ENCODE data around the gene RICTOR.
A peak's percentile ranks its signal among the peaks of the same experiment; 100 is the strongest.

The RICTOR gene

DNA sequence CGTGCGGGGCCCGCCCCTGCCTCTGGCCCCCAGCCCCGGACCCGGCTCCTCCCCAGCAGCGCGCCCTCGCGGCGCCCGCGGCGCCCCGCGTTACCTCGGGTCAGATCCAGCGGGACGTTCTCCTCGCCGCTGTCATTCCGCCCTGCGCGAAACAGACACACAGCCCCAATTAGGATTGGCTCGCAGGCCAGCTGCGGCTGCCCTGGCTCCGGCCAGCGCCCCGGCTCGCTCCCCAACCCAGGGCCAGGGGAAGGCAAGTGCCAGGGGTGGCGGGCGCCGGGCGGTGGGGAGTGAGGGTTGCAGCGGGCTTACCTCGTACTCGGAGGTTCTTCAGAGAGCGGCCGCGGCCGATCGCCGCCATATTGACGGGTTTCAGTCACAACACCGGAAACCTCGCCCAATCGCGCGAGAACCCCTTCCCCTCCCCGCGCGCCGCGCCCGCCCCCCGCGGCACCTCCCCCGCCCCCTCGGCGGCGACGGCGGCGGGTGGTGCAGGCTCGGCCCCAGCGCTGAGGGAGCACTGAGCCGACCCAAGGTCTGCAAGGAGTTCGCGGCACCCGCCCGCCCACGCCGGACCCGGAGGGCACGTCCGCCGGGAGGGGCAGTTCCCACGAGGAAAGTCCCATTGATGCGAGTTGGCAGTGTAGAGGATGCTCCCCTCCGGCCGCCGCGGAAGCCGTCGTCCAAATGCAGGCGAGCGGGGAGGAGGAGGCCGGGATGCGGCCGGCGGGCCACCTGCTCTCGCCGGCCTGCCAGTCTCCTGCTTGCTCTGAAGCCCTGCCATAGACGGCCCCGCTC lies at the start of gene RICTOR:
Gene RICTOR, minus strand, starts transcription at position 383 of the 798 bp plus-strand sequence. Its CDS starts 22 bp downstream, at position 361.
- in situ Hi-C loops (cut with MboI; ENCODE audit: low pct_unique_long_range_greater_than_20kb, low sequenced_read_pairs), result no loop called here
- DNase-seq, result peak; percentile 86

GRCh38 chr5:39121922-39122321 lies 47.7 kb upstream of the RICTOR start:
- DNase-seq, result no peak
- in situ Hi-C loops (cut with MboI; ENCODE audit: low pct_unique_long_range_greater_than_20kb, low sequenced_read_pairs), result no loop called here

- in situ Hi-C loops (cut with MboI; ENCODE audit: low pct_unique_long_range_greater_than_20kb, low sequenced_read_pairs), result no loop called here
- no peak for DNase-seq
Observed at GRCh38 chr5:39121315-39121714, 47.1 kb upstream of the RICTOR start.

- in situ Hi-C loops (cut with MboI; ENCODE audit: low pct_unique_long_range_greater_than_20kb, low sequenced_read_pairs), result no loop called here
- DNase-seq, result no peak
Observed at GRCh38 chr5:39120052-39120420, 45.8 kb upstream of the RICTOR start.

GRCh38 chr5:39119404-39120051 lies 45.3 kb upstream of the RICTOR start:
- DNase-seq, result no peak
- in situ Hi-C loops (cut with MboI; ENCODE audit: low pct_unique_long_range_greater_than_20kb, low sequenced_read_pairs), result no loop called here

GRCh38 chr5:39118638-39119037 lies 44.4 kb upstream of the RICTOR start:
- in situ Hi-C loops (cut with MboI; ENCODE audit: low pct_unique_long_range_greater_than_20kb, low sequenced_read_pairs), result no loop called here
- no peak for DNase-seq

DNA sequence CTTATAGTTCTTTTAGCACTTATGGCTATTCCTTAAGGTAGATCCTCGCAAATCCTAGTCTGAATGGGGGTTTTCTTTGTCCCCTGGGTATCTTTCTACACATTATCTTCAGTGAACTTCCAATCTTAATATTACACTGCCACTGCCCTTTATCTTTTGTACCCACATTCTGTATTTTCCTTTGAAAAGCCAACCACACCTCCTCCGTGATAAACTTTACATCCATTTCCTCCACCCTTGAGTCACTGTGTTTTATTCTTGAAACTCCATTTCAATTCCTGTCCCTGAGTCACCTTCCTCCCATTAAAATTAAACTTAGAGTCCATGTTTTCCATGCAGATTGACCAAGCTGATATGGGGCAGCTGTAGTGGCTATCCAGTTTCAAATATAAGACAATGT lies 43.2 kb upstream of the RICTOR start:
- in situ Hi-C loops (cut with MboI; ENCODE audit: low pct_unique_long_range_greater_than_20kb, low sequenced_read_pairs), result no loop called here

DNA sequence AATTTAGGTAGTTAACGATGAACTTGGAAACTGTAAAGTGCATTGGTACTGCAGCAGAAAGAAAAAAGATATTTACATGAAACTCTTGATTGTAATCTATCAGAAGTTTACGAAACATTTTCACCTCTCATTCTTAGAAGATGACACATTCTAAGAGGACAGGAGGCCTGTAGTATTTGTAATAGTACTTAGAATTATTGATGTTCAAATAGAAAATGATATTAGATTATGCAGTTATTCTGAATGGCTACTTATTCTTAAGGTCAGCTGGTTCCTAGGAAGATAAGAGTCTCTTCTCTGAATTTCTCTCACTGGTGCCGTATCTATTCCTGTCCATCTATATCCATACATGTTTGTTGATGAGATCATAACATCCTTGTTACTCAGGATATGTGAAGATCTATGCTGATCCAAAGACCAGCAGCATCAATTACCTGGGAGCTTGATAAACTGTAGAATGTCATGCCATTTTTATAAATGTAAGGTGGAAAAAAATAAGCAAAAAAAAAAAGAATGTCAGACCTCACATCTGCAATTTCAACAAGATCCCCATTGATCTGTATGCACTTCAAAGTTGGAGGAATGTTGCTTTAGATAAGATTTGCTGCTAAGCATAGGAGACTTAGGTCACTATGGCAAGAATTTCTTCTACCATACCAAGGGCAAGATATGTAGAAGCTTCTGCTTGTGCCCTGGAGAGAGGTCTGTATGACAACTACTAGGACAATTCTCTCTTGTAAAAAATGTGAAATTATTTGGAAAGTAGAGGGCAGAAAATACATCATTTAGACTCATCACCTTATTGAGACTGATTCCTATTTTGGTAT lies 42.4 kb upstream of the RICTOR start:
- no peak for DNase-seq
- in situ Hi-C loops (cut with MboI; ENCODE audit: low pct_unique_long_range_greater_than_20kb, low sequenced_read_pairs), result no loop called here

More for the DNA sequence above, 43.2 kb upstream of the RICTOR start:
- DNase-seq, result no peak

DNA sequence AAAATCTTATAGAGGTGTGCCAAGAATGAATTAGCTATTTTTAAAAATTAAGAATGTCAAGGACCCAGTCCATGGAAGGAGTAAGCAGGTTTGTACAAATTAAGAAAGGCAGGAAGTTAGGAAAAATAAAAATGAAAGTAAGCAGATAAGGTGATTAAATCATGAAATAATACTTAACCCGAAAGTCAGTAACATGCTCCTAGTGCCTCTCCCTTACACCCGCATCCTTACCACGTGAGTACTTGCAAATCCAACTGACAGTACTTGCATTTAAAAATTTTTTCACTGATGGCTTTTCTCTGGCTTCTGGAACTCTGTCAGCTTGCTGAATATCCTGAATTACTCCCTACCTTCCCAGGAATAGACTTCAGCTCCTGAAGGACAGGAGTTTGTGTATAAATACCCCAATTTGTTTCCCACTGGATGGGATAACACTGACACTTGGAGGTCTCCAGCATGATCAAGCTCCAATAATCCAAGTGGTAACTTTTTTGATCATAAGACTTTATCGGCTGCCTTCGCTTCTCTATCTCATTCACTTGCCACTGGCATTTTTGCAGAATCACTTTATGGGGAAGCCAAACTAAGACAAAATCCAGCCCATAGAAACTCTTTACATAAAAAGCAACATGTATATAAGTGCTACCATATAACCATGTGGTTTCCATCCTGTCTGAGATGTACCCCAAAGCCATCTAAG lies 41.6 kb upstream of the RICTOR start:
- in situ Hi-C loops (cut with MboI; ENCODE audit: low pct_unique_long_range_greater_than_20kb, low sequenced_read_pairs), result no loop called here
- no peak for DNase-seq

DNA sequence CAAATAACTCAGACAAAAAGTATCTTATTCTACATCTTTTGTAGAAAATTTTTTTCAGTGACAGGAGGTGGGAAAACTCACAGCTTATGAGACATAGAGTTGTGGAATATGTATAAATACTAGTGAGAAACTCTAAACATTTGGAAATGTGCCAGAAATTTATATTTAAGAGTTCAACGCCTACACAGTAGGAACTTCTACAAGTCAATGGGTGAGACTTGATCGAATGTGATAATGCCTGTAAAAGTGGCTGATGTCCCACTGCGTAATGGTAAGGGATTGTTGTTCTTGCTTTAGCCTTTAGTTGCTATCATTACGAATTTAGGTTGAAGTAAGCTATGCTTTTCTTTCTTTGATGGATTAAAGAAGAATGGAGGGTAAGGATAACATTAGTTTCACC lies 40.0 kb upstream of the RICTOR start:
- in situ Hi-C loops (cut with MboI; ENCODE audit: low pct_unique_long_range_greater_than_20kb, low sequenced_read_pairs), result no loop called here
- DNase-seq, result no peak

DNA sequence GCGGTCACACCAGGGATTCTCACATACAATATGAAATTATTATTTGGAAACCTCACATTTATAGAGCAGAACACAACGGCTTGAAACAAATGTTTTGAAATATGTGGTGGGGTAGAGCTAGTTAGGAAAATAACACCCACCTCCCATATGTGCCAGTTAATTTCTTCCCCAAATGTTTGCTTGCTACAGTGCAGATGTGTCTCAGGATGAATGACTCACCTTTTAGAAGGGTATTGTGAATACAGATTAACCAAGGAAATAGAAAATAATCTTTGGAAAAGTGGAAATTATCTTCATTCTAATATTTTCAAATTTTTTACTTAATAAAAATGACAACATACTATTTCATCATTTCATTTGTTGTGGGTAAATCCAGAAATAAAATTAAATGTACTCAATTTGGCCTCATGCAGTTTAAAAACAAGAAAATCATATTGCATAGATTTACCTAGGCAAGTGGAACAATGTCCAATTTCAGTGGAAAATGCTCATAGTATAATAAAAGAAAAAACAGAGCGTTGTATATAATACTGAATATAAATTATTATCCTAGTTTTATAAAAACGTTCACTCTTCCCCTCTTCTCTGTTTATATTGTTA lies 39.3 kb upstream of the RICTOR start:
- DNase-seq, result no peak
- in situ Hi-C loops (cut with MboI; ENCODE audit: low pct_unique_long_range_greater_than_20kb, low sequenced_read_pairs), result no loop called here

- in situ Hi-C loops (cut with MboI; ENCODE audit: low pct_unique_long_range_greater_than_20kb, low sequenced_read_pairs), result no loop called here
- DNase-seq, result no peak
Observed at GRCh38 chr5:39109606-39110005, 35.4 kb upstream of the RICTOR start.

- DNase-seq, result no peak
- in situ Hi-C loops (cut with MboI; ENCODE audit: low pct_unique_long_range_greater_than_20kb, low sequenced_read_pairs), result no loop called here
Observed at GRCh38 chr5:39108987-39109386, 34.8 kb upstream of the RICTOR start.

DNA sequence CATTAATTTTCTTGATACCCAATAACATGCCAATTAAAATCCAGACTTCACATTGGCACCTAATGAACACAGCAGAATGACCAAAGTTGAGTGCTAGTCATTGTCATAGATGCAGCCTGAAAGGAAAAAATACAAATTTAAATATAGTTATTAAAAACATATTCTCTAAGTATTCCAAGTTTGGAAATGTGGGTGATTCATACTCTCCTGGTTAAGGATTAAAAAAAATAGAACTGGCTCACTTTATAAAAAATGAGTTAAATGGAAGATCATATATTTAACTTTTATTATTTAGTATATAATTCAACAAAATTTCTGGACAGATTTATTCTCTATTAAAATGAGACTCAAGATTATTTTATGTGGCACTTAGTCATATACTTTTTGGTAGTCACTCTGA lies 33.2 kb upstream of the RICTOR start:
- in situ Hi-C loops (cut with MboI; ENCODE audit: low pct_unique_long_range_greater_than_20kb, low sequenced_read_pairs), result no loop called here
- DNase-seq, result no peak

DNA sequence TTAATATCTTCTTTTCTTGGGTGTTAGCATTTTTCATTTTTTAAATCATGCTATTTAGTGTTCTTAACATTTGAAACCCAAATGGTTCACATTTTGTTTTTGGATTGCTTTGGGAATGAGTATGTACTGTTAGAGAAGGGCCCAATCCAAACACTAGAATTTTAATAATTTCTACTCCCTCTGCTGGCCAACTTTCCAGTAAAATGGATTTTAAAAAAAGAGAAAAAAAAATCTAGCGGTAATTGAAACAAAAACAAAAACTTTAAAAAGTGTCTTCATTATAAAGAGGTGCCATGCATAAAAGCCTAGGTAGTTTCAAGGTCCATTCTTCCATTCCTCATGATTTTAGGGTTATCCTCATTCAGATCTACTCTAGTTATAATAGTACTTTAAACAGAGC lies 32.1 kb upstream of the RICTOR start:
- in situ Hi-C loops (cut with MboI; ENCODE audit: low pct_unique_long_range_greater_than_20kb, low sequenced_read_pairs), result no loop called here

GRCh38 chr5:39104221-39104620 lies 30.0 kb upstream of the RICTOR start:
- no peak for DNase-seq
- in situ Hi-C loops (cut with MboI; ENCODE audit: low pct_unique_long_range_greater_than_20kb, low sequenced_read_pairs), result no loop called here

More for the DNA sequence above, 32.1 kb upstream of the RICTOR start:
- no peak for DNase-seq

GRCh38 chr5:39102684-39103155 lies 28.5 kb upstream of the RICTOR start:
- in situ Hi-C loops (cut with MboI; ENCODE audit: low pct_unique_long_range_greater_than_20kb, low sequenced_read_pairs), result no loop called here
- DNase-seq, result no peak

DNA sequence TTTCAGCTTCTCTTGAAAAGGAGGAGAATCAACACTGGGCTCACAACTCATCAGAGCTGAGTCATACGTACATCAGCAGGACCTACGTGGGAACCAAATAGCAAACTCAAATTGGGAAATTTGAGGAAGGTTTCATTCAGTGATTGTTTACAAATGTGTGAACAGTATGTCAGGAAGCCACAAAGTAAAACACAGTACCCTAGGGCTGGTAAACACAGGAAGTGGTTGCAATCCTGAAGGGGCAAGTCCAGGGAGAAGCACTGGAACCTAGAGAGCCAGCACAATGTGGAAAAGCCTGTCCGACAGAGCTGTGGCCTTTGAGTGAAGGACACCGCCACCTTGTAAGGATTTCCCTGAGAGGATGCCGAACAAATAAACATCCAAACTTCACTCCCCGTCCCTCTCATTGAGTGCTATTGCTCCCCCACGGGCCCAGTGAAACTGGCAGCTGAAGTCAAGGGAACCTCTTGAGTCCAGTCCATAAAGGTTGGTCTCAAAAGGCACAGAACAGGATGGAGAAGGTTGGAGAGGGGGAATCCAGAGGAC lies 26.7 kb upstream of the RICTOR start:
- in situ Hi-C loops (cut with MboI; ENCODE audit: low pct_unique_long_range_greater_than_20kb, low sequenced_read_pairs), result no loop called here
- peak; percentile 17 for DNase-seq
